GM12873 (cell line): ENCODE measurements around the gene EGFL6.

Experiments
- TF ChIP-seq, protein P1 (sequence below): IDR thresholded peaks from 2 replicates; pipeline ENCODE4 v1.5.1; 2012; ENCODE audit warnings: low read depth, mild to moderate bottlenecking, moderate library complexity, low read length, control low read depth; ENCODE audit not compliant: insufficient read depth; ENCODE audit errors: missing control alignments

The EGFL6 gene

DNA sequence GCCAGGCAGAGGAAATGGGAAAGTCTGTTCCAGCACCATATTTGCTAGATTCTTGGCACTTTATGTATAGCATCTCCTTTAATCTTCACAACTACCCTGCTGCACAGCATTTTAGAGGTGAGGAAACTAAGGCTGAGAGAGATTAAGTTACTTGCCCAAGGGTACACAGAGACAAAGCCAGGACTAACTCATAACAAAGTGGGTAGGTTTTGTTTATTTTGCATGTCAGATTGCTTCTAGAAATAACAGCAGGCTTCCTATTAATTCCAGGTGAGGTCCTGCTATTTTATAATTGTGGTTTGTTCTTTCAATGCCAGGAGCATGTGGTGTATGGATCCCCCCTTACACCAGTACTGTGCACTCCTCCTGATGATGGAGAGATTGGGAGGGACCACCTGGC lies 98.5 kb downstream of the EGFL6 start:
- TF ChIP-seq, protein P1, sequence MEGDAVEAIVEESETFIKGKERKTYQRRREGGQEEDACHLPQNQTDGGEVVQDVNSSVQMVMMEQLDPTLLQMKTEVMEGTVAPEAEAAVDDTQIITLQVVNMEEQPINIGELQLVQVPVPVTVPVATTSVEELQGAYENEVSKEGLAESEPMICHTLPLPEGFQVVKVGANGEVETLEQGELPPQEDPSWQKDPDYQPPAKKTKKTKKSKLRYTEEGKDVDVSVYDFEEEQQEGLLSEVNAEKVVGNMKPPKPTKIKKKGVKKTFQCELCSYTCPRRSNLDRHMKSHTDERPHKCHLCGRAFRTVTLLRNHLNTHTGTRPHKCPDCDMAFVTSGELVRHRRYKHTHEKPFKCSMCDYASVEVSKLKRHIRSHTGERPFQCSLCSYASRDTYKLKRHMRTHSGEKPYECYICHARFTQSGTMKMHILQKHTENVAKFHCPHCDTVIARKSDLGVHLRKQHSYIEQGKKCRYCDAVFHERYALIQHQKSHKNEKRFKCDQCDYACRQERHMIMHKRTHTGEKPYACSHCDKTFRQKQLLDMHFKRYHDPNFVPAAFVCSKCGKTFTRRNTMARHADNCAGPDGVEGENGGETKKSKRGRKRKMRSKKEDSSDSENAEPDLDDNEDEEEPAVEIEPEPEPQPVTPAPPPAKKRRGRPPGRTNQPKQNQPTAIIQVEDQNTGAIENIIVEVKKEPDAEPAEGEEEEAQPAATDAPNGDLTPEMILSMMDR = no peak

DNA sequence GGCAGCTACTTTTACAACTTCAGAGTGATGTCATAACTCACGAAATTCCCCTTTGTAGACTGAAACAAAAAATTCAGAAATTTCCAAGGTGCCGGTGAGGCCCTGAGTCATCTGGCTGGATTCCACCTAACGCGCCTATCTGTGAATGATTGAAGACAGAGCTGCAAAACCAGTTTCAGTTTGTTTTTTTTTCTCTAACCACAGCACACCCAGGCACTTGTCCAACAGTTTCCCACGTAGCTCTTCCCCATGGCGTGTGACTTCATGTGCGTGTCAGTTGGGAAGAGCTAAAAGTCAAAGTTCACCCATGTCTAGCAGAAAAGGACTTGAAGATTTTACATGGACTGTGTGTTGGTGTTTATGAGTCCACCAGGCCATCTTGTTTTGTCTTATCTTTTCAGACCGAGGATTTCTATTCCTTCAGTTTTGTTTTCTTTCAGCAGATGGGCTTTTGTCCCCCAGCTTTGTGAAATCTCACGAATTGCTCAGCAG lies 99.9 kb downstream of the EGFL6 start:
- TF ChIP-seq, protein P1 = no peak

DNA sequence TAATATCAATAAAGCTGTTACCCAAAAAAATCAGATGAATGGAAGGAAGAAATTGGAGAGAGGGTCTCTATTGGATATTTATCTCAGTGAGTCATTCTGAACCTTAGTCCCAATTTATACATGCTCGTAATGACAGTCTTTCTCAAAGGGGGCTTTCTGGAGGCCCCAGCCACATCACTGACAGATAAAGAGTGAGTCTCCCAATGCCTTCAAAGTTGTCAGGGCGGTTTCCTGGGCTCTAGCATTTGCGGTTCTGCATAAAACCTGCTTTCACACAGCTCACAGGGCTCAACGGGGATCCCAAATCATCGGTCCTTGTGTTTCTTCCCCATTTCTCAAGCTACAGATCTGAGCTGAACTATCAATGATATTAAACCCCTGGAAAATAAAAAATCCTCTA lies 100.8 kb downstream of the EGFL6 start:
- TF ChIP-seq, protein P1 = no peak

DNA sequence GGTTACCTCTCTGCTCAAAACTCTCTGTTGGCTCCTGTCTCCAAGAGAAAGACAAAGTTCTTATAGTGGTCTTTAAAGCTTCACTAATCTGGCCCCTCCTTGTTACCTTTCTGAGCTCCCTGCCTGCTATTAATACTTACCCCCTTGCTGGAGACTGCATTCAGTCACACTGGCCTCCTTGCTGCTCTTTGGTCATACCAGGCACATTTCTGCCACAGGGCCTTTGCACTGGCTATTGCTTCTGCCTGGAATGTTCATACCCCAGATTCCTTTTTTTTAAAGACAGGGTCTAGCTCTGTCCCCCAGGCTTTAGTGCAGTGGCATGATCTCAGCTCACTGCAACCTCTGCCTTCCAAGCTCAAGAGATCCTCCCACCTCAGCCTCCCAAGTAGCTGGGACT lies 103.6 kb downstream of the EGFL6 start:
- TF ChIP-seq, protein P1 = no peak

DNA sequence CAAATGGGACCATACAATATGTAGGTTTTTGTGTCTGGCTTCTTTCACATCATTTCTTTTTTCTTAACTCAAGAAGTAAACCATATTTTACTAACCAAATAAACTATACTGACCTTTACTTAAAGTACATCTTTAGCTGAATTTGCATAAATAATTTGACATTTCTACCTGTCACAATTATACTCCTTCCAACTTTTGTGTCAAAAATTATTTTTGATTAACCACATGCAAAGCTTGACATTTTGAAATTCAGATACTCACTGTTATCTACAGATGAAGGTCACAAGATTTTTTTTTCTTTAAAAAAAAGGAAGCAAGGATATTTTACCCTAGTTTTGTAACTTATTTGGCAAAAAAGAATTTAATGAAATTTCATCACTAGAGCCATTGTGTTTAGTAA lies 107.5 kb downstream of the EGFL6 start:
- TF ChIP-seq, protein P1 = no peak

DNA sequence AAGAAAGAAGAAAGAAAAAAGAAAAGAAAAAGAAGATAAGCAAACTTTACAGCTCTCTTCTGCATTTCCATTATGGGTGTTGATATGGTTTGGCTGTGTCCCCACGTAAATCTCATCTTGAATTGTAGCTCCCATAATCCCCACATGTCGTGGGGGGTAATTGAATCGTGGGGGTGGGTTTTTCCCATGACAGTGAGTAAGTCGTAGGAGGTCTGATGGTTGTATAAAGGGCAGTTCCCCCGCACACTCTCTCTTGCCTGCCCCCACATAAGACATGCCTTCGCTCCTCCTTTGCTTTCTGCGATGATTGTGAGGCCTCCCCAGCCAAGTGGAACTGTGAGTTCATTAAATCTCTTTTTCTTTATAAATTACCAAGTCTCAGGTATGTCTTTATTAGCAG lies 112.2 kb downstream of the EGFL6 start:
- TF ChIP-seq, protein P1 = no peak
